Caco-2 (cell line): Measurements from ENCODE around the gene LTBP2. TPM values are rescaled to one million over a fixed set of nuclear protein-coding genes. Genes with fewer than 3 reads are reported as not detected.

Experiments
- BruUV-seq: library from RNA; stranded (reverse); fragments of 400-500 nt; replicated peaks from 2 replicates; lab custom pipeline; 2021; lab: Mats Ljungman, UMichigan
- CTCF ChIA-PET: fragments of 300-600 bp; sonication (Branson Sonifier 250); formaldehyde crosslinking; loops from one replicate; lab custom pipeline; 2022; ENCODE audit warnings: antibody characterized with exemption; lab: Charles Lee
- POLR2A ChIA-PET: fragments of 300-600 bp; sonication (Branson Sonifier 250); formaldehyde crosslinking; loops from one replicate; lab custom pipeline; 2022; ENCODE audit warnings: antibody characterized with exemption; lab: Charles Lee
- DNase-seq, 2 experiments: peaks; one replicate each; pipeline versions ENCODE4 v3.0.0 to v3.0.0-alpha.2; 2020 to 2022
- H3K27me3 ChIP-seq: replicated peaks from 2 replicates; pipeline ENCODE4 v1.6.0; 2011; ENCODE audit warnings: low read length; ENCODE audit not compliant: control insufficient read depth, insufficient read depth
- H3K36me3 ChIP-seq: 2 replicates; pipeline ENCODE4 v1.5.1; 2011; ENCODE audit warnings: low read length; ENCODE audit not compliant: control insufficient read depth, insufficient read depth
- H3K4me1 ChIP-seq: fragments of 250-450 bp; sonication (Bioruptor Pico); 2 replicates; pipeline ENCODE4 v1.5.1; 2020; ENCODE audit warnings: mild to moderate bottlenecking
- H3K4me3 ChIP-seq: 2 replicates; pipeline ENCODE4 v1.5.1; 2011; ENCODE audit warnings: low read depth, mild to moderate bottlenecking, control low read depth, low read length
- H3K9me3 ChIP-seq: fragments of 250-450 bp; sonication (Bioruptor Pico); 2 replicates; pipeline ENCODE4 v1.5.1; 2020; ENCODE audit warnings: mild to moderate bottlenecking, moderate library complexity
- H3K27ac Mint-ChIP-seq: one replicate; pipeline ENCODE4 v1.8.0; 2022; ENCODE audit warnings: mixed read lengths; ENCODE audit not compliant: unreplicated experiment
- H3K27me3 Mint-ChIP-seq: one replicate; pipeline ENCODE4 v1.8.0; 2022; ENCODE audit warnings: mixed read lengths; ENCODE audit not compliant: insufficient read depth, unreplicated experiment
- H3K36me3 Mint-ChIP-seq: one replicate; pipeline ENCODE4 v1.8.0; 2022; ENCODE audit warnings: mild to moderate bottlenecking, mixed read lengths; ENCODE audit not compliant: insufficient read depth, unreplicated experiment
- H3K4me1 Mint-ChIP-seq: one replicate; pipeline ENCODE4 v1.8.0; 2022; ENCODE audit warnings: low read depth, mixed read lengths; ENCODE audit not compliant: unreplicated experiment
- H3K4me3 Mint-ChIP-seq: one replicate; pipeline ENCODE4 v1.8.0; 2022; ENCODE audit warnings: mild to moderate bottlenecking, moderate library complexity, mixed read lengths; ENCODE audit not compliant: unreplicated experiment
- H3K9me3 Mint-ChIP-seq: one replicate; pipeline ENCODE4 v1.8.0; 2022; ENCODE audit warnings: mixed read lengths; ENCODE audit not compliant: unreplicated experiment
- CTCF ChIP-seq, 2 experiments: fragments of 200-600 bp in 1 of 2; IDR thresholded peaks; 1 replicate in 1 of 2; 2 replicates in 1 of 2; pipeline versions ENCODE4 v1.5.1 to v1.8.0; 2011 to 2022; ENCODE audit warnings: antibody characterized with exemption in 1 of 2, control low read depth in 1 of 2, inconsistent platforms in 1 of 2, low read depth in 1 of 2, low read length in 1 of 2, mild to moderate bottlenecking in 1 of 2, moderate library complexity in 1 of 2; ENCODE audit not compliant: insufficient read depth in 1 of 2, severe bottlenecking in 1 of 2, unreplicated experiment in 1 of 2
- intact Hi-C: fragments of 100-400 bp; cut with micrococcal nuclease; formaldehyde crosslinking; loops from one replicate; pipeline ENCODE4 v1.10.0; 2022; ENCODE audit not compliant: unreplicated experiment
- total RNA-seq: library from RNA; stranded (reverse); gene quantifications from 2 replicates; pipeline ENCODE4 v1.2.3, GENCODE V29; 2022

LTBP2 gene
- total RNA-seq, 1 experiment from 2014 or later: 0.86 TPM

GRCh38 chr14:74654931-74655330, 42.9 kb upstream of the LTBP2 start:
- no peak for DNase-seq
- no TSS peak for BruUV-seq
- ChIA-PET CTCF (interaction anchor here (1.8 kb wide), 1 partner anchor 46 kb away, joined by 8 read pairs; no protein-coding TSS in a partner anchor), POLR2A (no interaction called here)
- Mint-ChIP-seq H3K4me1 (no peaks in the 10 kb centered on the region), H3K9me3 (no peaks in the 10 kb centered on the region), H3K36me3 (peaks cover 8% of the 10 kb centered on the region), H3K4me3 (no peak overlapping the region), H3K27me3 (no peaks in the 10 kb centered on the region), H3K27ac (no peak overlapping the region)
- Histone ChIP-seq H3K36me3 (no peaks in the 10 kb centered on the region), H3K27me3 (no peaks in the 10 kb centered on the region), H3K4me3 (no peak overlapping the region), H3K4me1 (no peaks in the 10 kb centered on the region), H3K9me3 (no peaks in the 10 kb centered on the region)
- TF ChIP-seq CTCF (IDR thresholded peaks at IDR 0.05; ENCODE audit: insufficient read depth in 1 of 2, low read depth in 1 of 2, low read length in 1 of 2, severe bottlenecking in 1 of 2, unreplicated experiment in 1 of 2): no peak
- intact Hi-C loops: no loop called here

GRCh38 chr14:74653386-74654138, 41.5 kb upstream of the LTBP2 start:
- intact Hi-C loops: no loop called here
- TF ChIP-seq CTCF (IDR thresholded peaks at IDR 0.05; ENCODE audit: insufficient read depth in 1 of 2, low read depth in 1 of 2, low read length in 1 of 2, severe bottlenecking in 1 of 2, unreplicated experiment in 1 of 2): no peak
- H3K27me3 Mint-ChIP-seq: no peaks in the 10 kb centered on the region
- no peaks in the 10 kb centered on the region for H3K9me3 ChIP-seq
- no peaks in the 10 kb centered on the region for H3K27me3 ChIP-seq
- BruUV-seq: no TSS peak
- H3K4me1 Mint-ChIP-seq: no peaks in the 10 kb centered on the region
- no peak for DNase-seq
- H3K36me3 Mint-ChIP-seq: peaks cover 6% of the 10 kb centered on the region
- no peaks in the 10 kb centered on the region for H3K9me3 Mint-ChIP-seq
- no peak overlapping the region for H3K27ac Mint-ChIP-seq
- no peaks in the 10 kb centered on the region for H3K4me1 ChIP-seq
- no peaks in the 10 kb centered on the region for H3K36me3 ChIP-seq
- no peak overlapping the region for H3K4me3 ChIP-seq
- ChIA-PET CTCF (interaction anchor here (1.8 kb wide), 1 partner anchor 44 kb away, joined by 8 read pairs; no protein-coding TSS in a partner anchor), POLR2A (no interaction called here)
- H3K4me3 Mint-ChIP-seq: no peak overlapping the region

GRCh38 chr14:74652541-74652940, 40.5 kb upstream of the LTBP2 start:
- ChIA-PET CTCF (interaction anchor here (0.5 to 1.0 kb wide), 2 partner anchors 44 to 159 kb away, joined by 4 to 8 read pairs; partner anchors contain the start of gene ISCA2), POLR2A (no interaction called here)
- Histone ChIP-seq H3K4me1 (no peaks in the 10 kb centered on the region), H3K36me3 (no peaks in the 10 kb centered on the region), H3K27me3 (no peaks in the 10 kb centered on the region), H3K9me3 (no peaks in the 10 kb centered on the region), H3K4me3 (no peak overlapping the region)
- TF ChIP-seq CTCF (IDR thresholded peaks at IDR 0.05; ENCODE audit: insufficient read depth in 1 of 2, low read depth in 1 of 2, low read length in 1 of 2, severe bottlenecking in 1 of 2, unreplicated experiment in 1 of 2): no peak
- Mint-ChIP-seq H3K4me3 (no peak overlapping the region), H3K4me1 (no peaks in the 10 kb centered on the region), H3K27ac (no peak overlapping the region), H3K27me3 (no peaks in the 10 kb centered on the region), H3K36me3 (peaks cover 10% of the 10 kb centered on the region), H3K9me3 (no peaks in the 10 kb centered on the region)
- BruUV-seq: no TSS peak
- DNase-seq: no peak
- intact Hi-C loops: no loop called here
